Epithelial cell of esophagus (primary cell): ENCODE results near the gene CHFR.
"Not testable (repeated sequence)": the region's sequence is repeated elsewhere in the genome, so short reads cannot be mapped to it uniquely, and the experiment has no call there.

ENCODE experiments used
- DNase-seq: peaks from one replicate; pipeline ENCODE4 v3.0.0; 2010; ENCODE audit warnings: low read depth
- H3K4me3 ChIP-seq: 2 replicates; pipeline ENCODE4 v1.5.1; 2011; ENCODE audit warnings: mild to moderate bottlenecking, low read length, control low read depth
- TF ChIP-seq, protein P1 (sequence below): IDR thresholded peaks from 2 replicates; pipeline ENCODE4 v1.5.1; 2011; ENCODE audit warnings: low read depth, mild to moderate bottlenecking, low read length, control low read depth, inconsistent platforms; ENCODE audit not compliant: insufficient read depth; ENCODE audit errors: missing control alignments

Gene CHFR

DNA sequence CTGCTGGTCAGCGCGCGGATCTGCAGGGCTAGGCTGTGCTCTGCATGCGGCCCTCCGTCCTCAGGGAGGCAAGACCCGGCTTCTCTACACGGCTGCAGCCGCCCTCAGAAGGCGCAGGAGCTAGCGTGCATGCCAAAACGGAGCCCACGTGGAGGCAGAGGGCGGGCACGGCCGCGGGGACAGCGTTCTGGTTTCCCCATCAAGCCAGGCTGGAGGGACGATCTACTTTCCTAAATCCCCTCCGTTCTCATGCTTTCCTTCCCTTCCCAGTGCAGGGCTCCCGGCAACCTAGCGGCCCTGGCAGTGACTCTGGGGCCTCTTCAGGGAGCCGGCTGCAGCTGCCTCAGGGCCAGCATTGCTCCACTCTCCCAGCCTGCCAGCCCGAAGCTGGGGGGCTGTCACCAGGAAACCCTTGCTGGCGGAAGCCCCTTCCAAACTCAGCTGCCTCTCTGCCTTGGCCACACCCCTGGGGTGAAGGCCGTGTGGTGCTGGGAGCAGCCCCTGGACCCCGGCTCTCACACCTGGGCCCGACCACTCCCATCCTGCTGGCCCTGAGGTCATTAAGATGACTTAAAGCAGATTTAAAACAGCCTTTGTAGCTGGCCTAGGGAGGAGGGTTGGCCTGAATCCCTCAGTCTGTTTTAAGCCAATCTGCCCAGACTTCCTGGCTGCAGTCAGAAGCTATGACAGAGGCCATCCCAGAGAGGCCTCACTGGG lies 49.6 kb downstream of the CHFR start:
- no peak overlapping the region for H3K4me3 ChIP-seq
- no peak for DNase-seq
- TF ChIP-seq, protein P1, sequence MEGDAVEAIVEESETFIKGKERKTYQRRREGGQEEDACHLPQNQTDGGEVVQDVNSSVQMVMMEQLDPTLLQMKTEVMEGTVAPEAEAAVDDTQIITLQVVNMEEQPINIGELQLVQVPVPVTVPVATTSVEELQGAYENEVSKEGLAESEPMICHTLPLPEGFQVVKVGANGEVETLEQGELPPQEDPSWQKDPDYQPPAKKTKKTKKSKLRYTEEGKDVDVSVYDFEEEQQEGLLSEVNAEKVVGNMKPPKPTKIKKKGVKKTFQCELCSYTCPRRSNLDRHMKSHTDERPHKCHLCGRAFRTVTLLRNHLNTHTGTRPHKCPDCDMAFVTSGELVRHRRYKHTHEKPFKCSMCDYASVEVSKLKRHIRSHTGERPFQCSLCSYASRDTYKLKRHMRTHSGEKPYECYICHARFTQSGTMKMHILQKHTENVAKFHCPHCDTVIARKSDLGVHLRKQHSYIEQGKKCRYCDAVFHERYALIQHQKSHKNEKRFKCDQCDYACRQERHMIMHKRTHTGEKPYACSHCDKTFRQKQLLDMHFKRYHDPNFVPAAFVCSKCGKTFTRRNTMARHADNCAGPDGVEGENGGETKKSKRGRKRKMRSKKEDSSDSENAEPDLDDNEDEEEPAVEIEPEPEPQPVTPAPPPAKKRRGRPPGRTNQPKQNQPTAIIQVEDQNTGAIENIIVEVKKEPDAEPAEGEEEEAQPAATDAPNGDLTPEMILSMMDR, result no peak

- DNase-seq, result no peak
- H3K4me3 ChIP-seq, result no peak overlapping the region
- TF ChIP-seq, protein P1, result no peak
These were observed 50.5 kb downstream of the CHFR start for GRCh38 chr12:132836795-132837331.

DNA sequence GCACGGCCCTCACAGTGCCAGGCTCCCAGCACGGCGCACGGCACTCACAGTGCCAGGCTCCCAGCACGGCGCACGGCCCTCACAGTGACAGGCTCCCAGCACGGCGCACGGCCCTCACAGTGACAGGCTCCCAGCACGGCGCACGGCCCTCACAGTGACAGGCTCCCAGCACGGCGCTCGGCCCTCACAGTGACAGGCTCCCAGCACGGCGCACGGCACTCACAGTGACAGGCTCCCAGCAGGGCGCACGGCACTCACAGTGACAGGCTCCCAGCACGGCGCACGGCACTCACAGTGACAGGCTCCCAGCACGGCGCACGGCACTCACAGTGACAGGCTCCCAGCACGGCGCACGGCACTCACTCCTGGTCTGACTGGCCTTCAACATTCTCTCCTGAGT lies 51.2 kb downstream of the CHFR start:
- DNase-seq, H3K4me3 ChIP-seq: not testable (repeated sequence)

- TF ChIP-seq, protein P1, result no peak
- no peak for DNase-seq
- H3K4me3 ChIP-seq, result no peak overlapping the region
These were observed 52.1 kb downstream of the CHFR start for GRCh38 chr12:132835076-132836025.

GRCh38 chr12:132834181-132834711 lies 53.2 kb downstream of the CHFR start:
- TF ChIP-seq, protein P1, result no peak
- no peak overlapping the region for H3K4me3 ChIP-seq
- DNase-seq, result no peak

GRCh38 chr12:132833341-132833740 lies 54.1 kb downstream of the CHFR start:
- DNase-seq, result no peak
- TF ChIP-seq, protein P1, result no peak
- no peak overlapping the region for H3K4me3 ChIP-seq

GRCh38 chr12:132831771-132832170 lies 55.6 kb downstream of the CHFR start:
- DNase-seq, result no peak
- H3K4me3 ChIP-seq, result no peak overlapping the region
- TF ChIP-seq, protein P1, result no peak
